ENCODE measurements around the gene LEUTX. TPM values are rescaled to one million over a fixed set of nuclear protein-coding genes. Genes with fewer than 3 reads are reported as not detected.

Gene LEUTX
- total and polyA plus RNA-seq, 9 donors = not detected

DNA sequence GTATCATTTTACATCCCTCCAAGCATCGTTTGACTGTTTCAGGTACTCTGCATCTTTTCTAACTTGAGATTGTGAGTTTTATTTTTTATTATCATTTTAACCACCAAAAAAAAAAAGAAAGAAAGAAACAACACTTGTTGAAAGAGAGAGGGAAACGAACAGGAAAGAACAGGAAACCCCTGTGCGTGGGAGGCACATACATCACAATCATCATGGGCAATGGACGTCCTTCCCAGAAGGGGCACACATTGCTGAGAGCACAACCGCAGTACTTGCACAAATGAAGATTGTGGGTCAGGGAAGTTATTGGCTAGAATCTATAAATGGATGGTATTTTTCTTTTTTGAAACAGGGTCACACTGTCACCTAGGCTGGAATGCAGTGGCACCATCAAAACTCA, 42.6 kb upstream of the LEUTX start:
- no peak overlapping the region for H3K4me3 ChIP-seq
- H3K36me3 ChIP-seq = no peaks in the 10 kb centered on the region
- WGBS, 3 donors = 49 to 51% (median 51%) methylated on average over 5 of the region's 5 CpGs
- TF ChIP-seq CTCF (IDR thresholded peaks at IDR 0.05) = no peak
- TF ChIP-seq POLR2A (IDR thresholded peaks at IDR 0.05) = no peak
- TF ChIP-seq EP300 (IDR thresholded peaks at IDR 0.05) = no peak
- H3K4me1 ChIP-seq (ENCODE audit: insufficient read depth) = no peaks in the 10 kb centered on the region
- intact Hi-C loops (cut with DNase I) = no loop called here
- no peaks in the 10 kb centered on the region for H3K27me3 ChIP-seq
- no peak overlapping the region for H3K27ac ChIP-seq
- H3K9me3 ChIP-seq = no peaks in the 10 kb centered on the region
- no peak for DNase-seq

DNA sequence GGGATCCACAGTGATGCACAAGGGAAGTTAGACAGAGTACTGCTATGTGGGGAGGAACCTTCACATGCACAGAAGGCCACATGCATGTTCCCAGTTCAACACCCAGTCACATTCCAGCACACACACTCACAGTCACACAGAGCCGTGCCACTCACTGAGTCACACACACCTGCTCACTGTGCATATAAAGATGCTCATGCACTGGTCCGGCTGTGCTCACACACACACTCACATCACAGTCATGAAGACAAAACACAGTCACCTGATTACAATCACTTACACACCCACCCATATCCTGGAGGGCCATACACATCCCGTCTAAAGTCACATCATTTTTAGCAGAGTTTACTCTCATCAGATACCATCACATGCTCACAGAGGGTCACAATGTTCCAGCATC, 41.3 kb upstream of the LEUTX start:
- no peaks in the 10 kb centered on the region for H3K36me3 ChIP-seq

GRCh38 chr19:39737891-39738290, 40.8 kb upstream of the LEUTX start, which contains the start of gene CLC:
Gene CLC (minus strand): TSS chr19:39738029. CDS start chr19:39737952, 77 bp downstream.
- no peaks in the 10 kb centered on the region for H3K9me3 ChIP-seq
- TF ChIP-seq POLR2A (IDR thresholded peaks at IDR 0.05) = no peak
- no peak for TF ChIP-seq CTCF (IDR thresholded peaks at IDR 0.05)
- no peak for TF ChIP-seq EP300 (IDR thresholded peaks at IDR 0.05)
- no peaks in the 10 kb centered on the region for H3K4me1 ChIP-seq (ENCODE audit: insufficient read depth)
- WGBS, 3 donors = 18 to 30% (median 22%) methylated on average over 3 of the region's 3 CpGs
- intact Hi-C loops (cut with DNase I) = no loop called here
- no peaks in the 10 kb centered on the region for H3K36me3 ChIP-seq
- no peak within 1 kb of the TSS for H3K4me3 ChIP-seq
- no peak for DNase-seq
- no peaks in the 10 kb centered on the region for H3K27me3 ChIP-seq
- H3K27ac ChIP-seq = no peak within 1 kb of the TSS

More for the DNA sequence above, 41.3 kb upstream of the LEUTX start:
- H3K27ac ChIP-seq = no peak overlapping the region
- H3K9me3 ChIP-seq = no peaks in the 10 kb centered on the region
- H3K4me1 ChIP-seq (ENCODE audit: insufficient read depth) = no peaks in the 10 kb centered on the region
- TF ChIP-seq CTCF (IDR thresholded peaks at IDR 0.05) = no peak
- no peak for TF ChIP-seq EP300 (IDR thresholded peaks at IDR 0.05)
- no peak for TF ChIP-seq POLR2A (IDR thresholded peaks at IDR 0.05)
- DNase-seq = no peak
- intact Hi-C loops (cut with DNase I) = no loop called here
- WGBS, 3 donors = 69 to 83% (median 72%) methylated on average over 3 of the region's 3 CpGs
- no peak overlapping the region for H3K4me3 ChIP-seq
- no peaks in the 10 kb centered on the region for H3K27me3 ChIP-seq

DNA sequence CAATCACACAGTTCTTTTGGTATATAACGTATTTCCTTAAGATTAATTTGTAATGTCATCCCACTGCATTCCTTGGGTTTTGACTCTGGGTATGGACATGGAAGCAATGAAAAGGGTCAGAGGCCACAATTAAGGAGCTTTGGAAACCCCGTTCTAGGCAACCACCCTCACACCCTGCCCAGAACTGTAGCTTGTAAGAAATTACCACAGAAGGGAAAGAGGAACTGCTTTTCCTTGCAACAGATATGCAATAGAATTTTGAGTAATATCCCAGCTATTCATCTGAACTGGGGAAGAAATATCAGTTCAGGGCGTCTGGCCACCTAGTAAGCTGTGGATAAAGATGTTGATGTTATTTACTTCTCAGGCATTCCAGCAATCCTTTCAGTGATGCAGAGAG, 39.8 kb upstream of the LEUTX start:
- 13 to 17% (median 14%) methylated on average over 3 of the region's 3 CpGs for WGBS, 3 donors
- no peaks in the 10 kb centered on the region for H3K4me1 ChIP-seq (ENCODE audit: insufficient read depth)
- no peaks in the 10 kb centered on the region for H3K27me3 ChIP-seq
- no peak for DNase-seq
- H3K27ac ChIP-seq = no peak overlapping the region
- no peaks in the 10 kb centered on the region for H3K9me3 ChIP-seq
- TF ChIP-seq CTCF (IDR thresholded peaks at IDR 0.05) = no peak
- TF ChIP-seq POLR2A (IDR thresholded peaks at IDR 0.05) = no peak
- no peak for TF ChIP-seq EP300 (IDR thresholded peaks at IDR 0.05)
- intact Hi-C loops (cut with DNase I) = no loop called here
- no peak overlapping the region for H3K4me3 ChIP-seq
- H3K36me3 ChIP-seq = no peaks in the 10 kb centered on the region

Data from ovary (tissue), 9 donors.